NCI-H446 treated with DMSO at 0.1 percent for 48 hours (cell line): Measurements from ENCODE around the gene LIMS3.
"Not testable (repeated sequence)": the region's sequence is repeated elsewhere in the genome, so short reads cannot be mapped to it uniquely, and the experiment has no call there.

Experiments used
- DNase-seq: peaks from one replicate; lab custom pipeline; 2025; lab: John Stamatoyannopoulos, UW

LIMS3 gene

GRCh38 chr2:109927803-109928202 lies 29.3 kb downstream of the LIMS3 start:
- not testable (repeated sequence) for DNase-seq

- DNase-seq: not testable (repeated sequence)
Measured at GRCh38 chr2:109929222-109929621, 30.7 kb downstream of the LIMS3 start.

- not testable (repeated sequence) for DNase-seq
Measured at GRCh38 chr2:109936534-109936933, 38.0 kb downstream of the LIMS3 start.

GRCh38 chr2:109945362-109945761 lies 46.9 kb downstream of the LIMS3 start:
- not testable (repeated sequence) for DNase-seq

GRCh38 chr2:109947262-109947958 lies 48.9 kb downstream of the LIMS3 start:
- not testable (repeated sequence) for DNase-seq

- DNase-seq: not testable (repeated sequence)
Measured at GRCh38 chr2:109947959-109948520, 49.6 kb downstream of the LIMS3 start.

- DNase-seq: not testable (repeated sequence)
Measured at GRCh38 chr2:109950146-109950843, 51.8 kb downstream of the LIMS3 start.

- not testable (repeated sequence) for DNase-seq
Measured at GRCh38 chr2:109963942-109964341, 65.5 kb downstream of the LIMS3 start.

GRCh38 chr2:109965482-109965881 lies 67.0 kb downstream of the LIMS3 start:
- not testable (repeated sequence) for DNase-seq

- not testable (repeated sequence) for DNase-seq
Measured at GRCh38 chr2:109966107-109966736, 67.7 kb downstream of the LIMS3 start.

- not testable (repeated sequence) for DNase-seq
Measured at GRCh38 chr2:109966858-109967257, 68.4 kb downstream of the LIMS3 start.

GRCh38 chr2:109969864-109970263 lies 71.4 kb downstream of the LIMS3 start:
- not testable (repeated sequence) for DNase-seq

GRCh38 chr2:109971710-109972109 lies 73.2 kb downstream of the LIMS3 start:
- not testable (repeated sequence) for DNase-seq
